ENCODE results near the gene KCNQ1OT1.

GRCh38 chr11:2577031-2577990 lies 122.5 kb downstream of the KCNQ1OT1 start:
- TF ChIP-seq YY1 (IDR thresholded peaks at IDR 0.05; ENCODE audit: low read depth) (no peak), GABPA (IDR thresholded peaks at IDR 0.05; ENCODE audit: low read depth) (no peak), REST (IDR thresholded peaks at IDR 0.05; ENCODE audit: low read depth, low read length) (no peak), CTCF (IDR thresholded peaks at IDR 0.05) (no peak), EZH2phosphoT487 (IDR thresholded peaks at IDR 0.05; ENCODE audit: borderline replicate concordance, low read depth) (no peak), NRF1 (IDR thresholded peaks at IDR 0.05; ENCODE audit: low read depth, low read length) (no peak), NFIC (IDR thresholded peaks at IDR 0.05; ENCODE audit: borderline replicate concordance) (no peak), MAX (IDR thresholded peaks at IDR 0.05; ENCODE audit: low read depth) (no peak), ELF1 (IDR thresholded peaks at IDR 0.05) (no peak), JUND (IDR thresholded peaks at IDR 0.05) (no peak), RAD21 (IDR thresholded peaks at IDR 0.05; ENCODE audit: low read length) (no peak)
- TF ChIP-seq, protein P1, sequence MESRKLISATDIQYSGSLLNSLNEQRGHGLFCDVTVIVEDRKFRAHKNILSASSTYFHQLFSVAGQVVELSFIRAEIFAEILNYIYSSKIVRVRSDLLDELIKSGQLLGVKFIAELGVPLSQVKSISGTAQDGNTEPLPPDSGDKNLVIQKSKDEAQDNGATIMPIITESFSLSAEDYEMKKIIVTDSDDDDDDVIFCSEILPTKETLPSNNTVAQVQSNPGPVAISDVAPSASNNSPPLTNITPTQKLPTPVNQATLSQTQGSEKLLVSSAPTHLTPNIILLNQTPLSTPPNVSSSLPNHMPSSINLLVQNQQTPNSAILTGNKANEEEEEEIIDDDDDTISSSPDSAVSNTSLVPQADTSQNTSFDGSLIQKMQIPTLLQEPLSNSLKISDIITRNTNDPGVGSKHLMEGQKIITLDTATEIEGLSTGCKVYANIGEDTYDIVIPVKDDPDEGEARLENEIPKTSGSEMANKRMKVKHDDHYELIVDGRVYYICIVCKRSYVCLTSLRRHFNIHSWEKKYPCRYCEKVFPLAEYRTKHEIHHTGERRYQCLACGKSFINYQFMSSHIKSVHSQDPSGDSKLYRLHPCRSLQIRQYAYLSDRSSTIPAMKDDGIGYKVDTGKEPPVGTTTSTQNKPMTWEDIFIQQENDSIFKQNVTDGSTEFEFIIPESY (IDR thresholded peaks at IDR 0.05; ENCODE audit: borderline replicate concordance, low read depth) = no peak

All from SK-N-SH (cell line).